WTC11 (cell line): Measurements from ENCODE around the gene HHAT. TPM values are rescaled to one million over a fixed set of nuclear protein-coding genes. Genes with fewer than 3 reads are reported as not detected.

Experiments used
- ATAC-seq: fragments of 200-7000 bp; cut with Tn5 transposase; 2 replicates; pipeline ENCODE4 v1.10.0; 2021; ENCODE audit warnings: mild to moderate bottlenecking, moderate library complexity
- CTCF ChIA-PET: fragments of 300-600 bp; sonication (Branson Sonifier 250); formaldehyde crosslinking; loops from one replicate; lab custom pipeline; 2021; ENCODE audit warnings: antibody characterized with exemption; lab: Charles Lee
- POLR2A ChIA-PET: fragments of 350-600 bp; sonication (Branson Sonifier 250); formaldehyde crosslinking; loops from one replicate; lab custom pipeline; 2021; ENCODE audit warnings: antibody characterized with exemption; lab: Charles Lee
- DNase-seq: peaks from one replicate; pipeline ENCODE4 v3.0.0; 2021; ENCODE audit warnings: low spot score
- H3K27ac Mint-ChIP-seq: 2 replicates; pipeline ENCODE4 v1.8.0; 2021; ENCODE audit warnings: mixed read lengths
- H3K27me3 Mint-ChIP-seq: 2 replicates; pipeline ENCODE4 v1.8.0; 2021; ENCODE audit warnings: low read depth, mild to moderate bottlenecking, moderate library complexity, mixed read lengths
- H3K36me3 Mint-ChIP-seq: 2 replicates; pipeline ENCODE4 v1.8.0; 2021; ENCODE audit warnings: mixed read lengths
- H3K4me1 Mint-ChIP-seq: 2 replicates; pipeline ENCODE4 v1.8.0; 2022; ENCODE audit warnings: mixed read lengths
- H3K4me3 Mint-ChIP-seq: 2 replicates; pipeline ENCODE4 v1.8.0; 2021; ENCODE audit warnings: mild to moderate bottlenecking, moderate library complexity, mixed read lengths
- H3K9me3 Mint-ChIP-seq: 2 replicates; pipeline ENCODE4 v1.8.0; 2021; ENCODE audit warnings: mixed read lengths
- ATF1 ChIP-seq: sonication (generic); formaldehyde crosslinking; IDR thresholded peaks from 2 replicates; pipeline ENCODE4 v1.8.1; 2023; ENCODE audit warnings: mild to moderate bottlenecking, moderate library complexity, missing genetic modification reagents
- EMX1 ChIP-seq: fragments of 250-450 bp; sonication (Bioruptor Pico); IDR thresholded peaks from 2 replicates; pipeline ENCODE4 v1.8.0; 2021; ENCODE audit warnings: mild to moderate bottlenecking
- MXD4 ChIP-seq: fragments of 250-450 bp; sonication (Bioruptor Pico); IDR thresholded peaks from 2 replicates; pipeline ENCODE4 v1.8.0; 2021; ENCODE audit warnings: mild to moderate bottlenecking, moderate library complexity, borderline replicate concordance
- MYBL2 ChIP-seq: sonication (generic); formaldehyde crosslinking; IDR thresholded peaks from 2 replicates; pipeline ENCODE4 v1.8.1; 2023; ENCODE audit warnings: mild to moderate bottlenecking, moderate library complexity, missing genetic modification reagents
- RELA ChIP-seq: sonication (generic); formaldehyde crosslinking; IDR thresholded peaks from 2 replicates; pipeline ENCODE4 v1.8.1; 2022; ENCODE audit warnings: missing genetic modification reagents, mild to moderate bottlenecking, borderline replicate concordance
- SP1 ChIP-seq: sonication (generic); formaldehyde crosslinking; conservative IDR thresholded peaks from 2 replicates; pipeline ENCODE4 v1.8.1; 2022; ENCODE audit warnings: missing genetic modification reagents
- total RNA-seq: library from RNA; stranded (reverse); gene quantifications from 3 replicates; pipeline ENCODE4 v1.2.3, GENCODE V29; 2021
- TF ChIP-seq, protein P1 (sequence below): fragments of 250-450 bp; sonication (Bioruptor Pico); IDR thresholded peaks from 2 replicates; pipeline ENCODE4 v1.8.0; 2021; ENCODE audit warnings: mild to moderate bottlenecking
- TF ChIP-seq, protein P2 (sequence below): sonication (generic); formaldehyde crosslinking; IDR thresholded peaks from 2 replicates; pipeline ENCODE4 v1.8.1; 2023; ENCODE audit warnings: mild to moderate bottlenecking, missing genetic modification reagents, moderate library complexity
- TF ChIP-seq, protein P3 (sequence below): sonication (generic); formaldehyde crosslinking; IDR thresholded peaks from 2 replicates; pipeline ENCODE4 v1.8.1; 2023; ENCODE audit warnings: mild to moderate bottlenecking, missing genetic modification reagents
- TF ChIP-seq, protein P4 (sequence below): fragments of 250-450 bp; sonication (Bioruptor Pico); IDR thresholded peaks from 2 replicates; pipeline ENCODE4 v1.9.0; 2021; ENCODE audit warnings: mild to moderate bottlenecking, borderline replicate concordance
- TF ChIP-seq, protein P5 (sequence below): sonication (generic); formaldehyde crosslinking; conservative IDR thresholded peaks from 2 replicates; pipeline ENCODE4 v1.8.1; 2023; ENCODE audit warnings: mild to moderate bottlenecking, low read depth, missing genetic modification reagents, moderate library complexity
- TF ChIP-seq, protein P6 (sequence below): sonication (generic); formaldehyde crosslinking; IDR thresholded peaks from 2 replicates; pipeline ENCODE4 v1.8.0; 2022; ENCODE audit warnings: mild to moderate bottlenecking, missing genetic modification reagents
- TF ChIP-seq, protein P7 (sequence below): fragments of 250-450 bp; sonication (Bioruptor Pico); conservative IDR thresholded peaks from 2 replicates; pipeline ENCODE4 v1.9.0; 2021; ENCODE audit warnings: mild to moderate bottlenecking
- TF ChIP-seq, protein P8 (sequence below): fragments of 200-600 bp; IDR thresholded peaks from 2 replicates; pipeline ENCODE4 v1.8.0; 2022; ENCODE audit warnings: antibody characterized with exemption

Gene HHAT
- total RNA-seq, 1 experiment from 2014 or later = 0.39 TPM

DNA sequence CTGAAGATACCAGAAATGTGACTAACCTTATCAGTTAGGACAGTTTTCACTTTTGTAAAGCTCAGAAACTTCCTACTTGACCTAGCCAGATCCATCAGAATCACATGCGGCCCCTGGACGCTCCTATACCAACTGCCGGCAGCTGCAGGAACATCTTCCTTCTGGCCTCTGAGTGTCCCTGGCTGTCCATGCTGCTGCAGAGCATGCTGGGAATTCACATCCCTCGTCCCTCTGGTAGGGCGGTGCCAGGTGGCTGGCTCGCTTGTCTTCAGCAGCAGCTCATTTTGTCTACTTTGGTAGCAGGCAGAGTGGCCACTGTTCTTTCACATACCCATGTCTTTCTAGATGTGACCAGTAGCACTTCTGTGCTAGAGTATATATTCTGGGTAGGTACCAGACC is 34.4 kb downstream of the HHAT start (continued):
- TF ChIP-seq, protein P1, sequence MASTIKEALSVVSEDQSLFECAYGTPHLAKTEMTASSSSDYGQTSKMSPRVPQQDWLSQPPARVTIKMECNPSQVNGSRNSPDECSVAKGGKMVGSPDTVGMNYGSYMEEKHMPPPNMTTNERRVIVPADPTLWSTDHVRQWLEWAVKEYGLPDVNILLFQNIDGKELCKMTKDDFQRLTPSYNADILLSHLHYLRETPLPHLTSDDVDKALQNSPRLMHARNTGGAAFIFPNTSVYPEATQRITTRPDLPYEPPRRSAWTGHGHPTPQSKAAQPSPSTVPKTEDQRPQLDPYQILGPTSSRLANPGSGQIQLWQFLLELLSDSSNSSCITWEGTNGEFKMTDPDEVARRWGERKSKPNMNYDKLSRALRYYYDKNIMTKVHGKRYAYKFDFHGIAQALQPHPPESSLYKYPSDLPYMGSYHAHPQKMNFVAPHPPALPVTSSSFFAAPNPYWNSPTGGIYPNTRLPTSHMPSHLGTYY = no peak
- TF ChIP-seq, all 79 proteins: peak for 0

DNA sequence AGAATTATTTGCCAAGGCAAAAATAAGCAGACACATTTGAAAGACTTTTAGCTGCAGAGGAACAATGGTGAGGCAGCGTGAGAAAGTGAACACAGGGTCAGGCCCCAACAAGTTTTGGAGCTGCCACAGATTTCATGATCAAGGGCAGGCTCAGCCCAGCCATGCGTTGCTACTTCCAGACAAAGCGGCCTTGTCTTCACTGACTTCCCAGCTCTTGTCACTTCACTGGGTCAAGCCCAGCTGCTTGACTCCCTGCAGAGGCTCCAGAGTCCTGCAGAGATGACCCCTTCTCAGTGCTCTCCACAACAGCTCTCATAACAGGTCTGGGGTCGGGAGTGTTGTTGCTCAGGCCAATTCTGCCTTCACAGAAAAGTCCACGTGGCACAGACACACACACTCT is 35.8 kb downstream of the HHAT start:
- Mint-ChIP-seq H3K27me3 (peaks cover 20% of the 10 kb centered on the region), H3K9me3 (no peaks in the 10 kb centered on the region), H3K4me3 (no peak overlapping the region), H3K27ac (no peak overlapping the region), H3K4me1 (peaks cover 48% of the 10 kb centered on the region), H3K36me3 (no peaks in the 10 kb centered on the region)
- ChIA-PET POLR2A (no interaction called here), CTCF (interaction anchor here (1.1 to 2.8 kb wide), 2 partner anchors 10 to 770 kb away, joined by 4 to 13 read pairs; partner anchors contain the start of gene KCNH1)
- DNase-seq = no peak
- no peak for ATAC-seq
- no peak for TF ChIP-seq SP1 (CRISPR knock-in tag)
- TF ChIP-seq ATF1 (CRISPR knock-in tag) = no peak
- TF ChIP-seq EMX1 (CRISPR knock-in tag) = no peak
- TF ChIP-seq, protein P2, sequence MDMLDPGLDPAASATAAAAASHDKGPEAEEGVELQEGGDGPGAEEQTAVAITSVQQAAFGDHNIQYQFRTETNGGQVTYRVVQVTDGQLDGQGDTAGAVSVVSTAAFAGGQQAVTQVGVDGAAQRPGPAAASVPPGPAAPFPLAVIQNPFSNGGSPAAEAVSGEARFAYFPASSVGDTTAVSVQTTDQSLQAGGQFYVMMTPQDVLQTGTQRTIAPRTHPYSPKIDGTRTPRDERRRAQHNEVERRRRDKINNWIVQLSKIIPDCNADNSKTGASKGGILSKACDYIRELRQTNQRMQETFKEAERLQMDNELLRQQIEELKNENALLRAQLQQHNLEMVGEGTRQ (CRISPR knock-in tag) = no peak
- TF ChIP-seq, protein P3, sequence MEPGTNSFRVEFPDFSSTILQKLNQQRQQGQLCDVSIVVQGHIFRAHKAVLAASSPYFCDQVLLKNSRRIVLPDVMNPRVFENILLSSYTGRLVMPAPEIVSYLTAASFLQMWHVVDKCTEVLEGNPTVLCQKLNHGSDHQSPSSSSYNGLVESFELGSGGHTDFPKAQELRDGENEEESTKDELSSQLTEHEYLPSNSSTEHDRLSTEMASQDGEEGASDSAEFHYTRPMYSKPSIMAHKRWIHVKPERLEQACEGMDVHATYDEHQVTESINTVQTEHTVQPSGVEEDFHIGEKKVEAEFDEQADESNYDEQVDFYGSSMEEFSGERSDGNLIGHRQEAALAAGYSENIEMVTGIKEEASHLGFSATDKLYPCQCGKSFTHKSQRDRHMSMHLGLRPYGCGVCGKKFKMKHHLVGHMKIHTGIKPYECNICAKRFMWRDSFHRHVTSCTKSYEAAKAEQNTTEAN (CRISPR knock-in tag) = no peak
- TF ChIP-seq, protein P4, sequence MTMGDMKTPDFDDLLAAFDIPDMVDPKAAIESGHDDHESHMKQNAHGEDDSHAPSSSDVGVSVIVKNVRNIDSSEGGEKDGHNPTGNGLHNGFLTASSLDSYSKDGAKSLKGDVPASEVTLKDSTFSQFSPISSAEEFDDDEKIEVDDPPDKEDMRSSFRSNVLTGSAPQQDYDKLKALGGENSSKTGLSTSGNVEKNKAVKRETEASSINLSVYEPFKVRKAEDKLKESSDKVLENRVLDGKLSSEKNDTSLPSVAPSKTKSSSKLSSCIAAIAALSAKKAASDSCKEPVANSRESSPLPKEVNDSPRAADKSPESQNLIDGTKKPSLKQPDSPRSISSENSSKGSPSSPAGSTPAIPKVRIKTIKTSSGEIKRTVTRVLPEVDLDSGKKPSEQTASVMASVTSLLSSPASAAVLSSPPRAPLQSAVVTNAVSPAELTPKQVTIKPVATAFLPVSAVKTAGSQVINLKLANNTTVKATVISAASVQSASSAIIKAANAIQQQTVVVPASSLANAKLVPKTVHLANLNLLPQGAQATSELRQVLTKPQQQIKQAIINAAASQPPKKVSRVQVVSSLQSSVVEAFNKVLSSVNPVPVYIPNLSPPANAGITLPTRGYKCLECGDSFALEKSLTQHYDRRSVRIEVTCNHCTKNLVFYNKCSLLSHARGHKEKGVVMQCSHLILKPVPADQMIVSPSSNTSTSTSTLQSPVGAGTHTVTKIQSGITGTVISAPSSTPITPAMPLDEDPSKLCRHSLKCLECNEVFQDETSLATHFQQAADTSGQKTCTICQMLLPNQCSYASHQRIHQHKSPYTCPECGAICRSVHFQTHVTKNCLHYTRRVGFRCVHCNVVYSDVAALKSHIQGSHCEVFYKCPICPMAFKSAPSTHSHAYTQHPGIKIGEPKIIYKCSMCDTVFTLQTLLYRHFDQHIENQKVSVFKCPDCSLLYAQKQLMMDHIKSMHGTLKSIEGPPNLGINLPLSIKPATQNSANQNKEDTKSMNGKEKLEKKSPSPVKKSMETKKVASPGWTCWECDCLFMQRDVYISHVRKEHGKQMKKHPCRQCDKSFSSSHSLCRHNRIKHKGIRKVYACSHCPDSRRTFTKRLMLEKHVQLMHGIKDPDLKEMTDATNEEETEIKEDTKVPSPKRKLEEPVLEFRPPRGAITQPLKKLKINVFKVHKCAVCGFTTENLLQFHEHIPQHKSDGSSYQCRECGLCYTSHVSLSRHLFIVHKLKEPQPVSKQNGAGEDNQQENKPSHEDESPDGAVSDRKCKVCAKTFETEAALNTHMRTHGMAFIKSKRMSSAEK (CRISPR knock-in tag) = no peak
- TF ChIP-seq, protein P5, sequence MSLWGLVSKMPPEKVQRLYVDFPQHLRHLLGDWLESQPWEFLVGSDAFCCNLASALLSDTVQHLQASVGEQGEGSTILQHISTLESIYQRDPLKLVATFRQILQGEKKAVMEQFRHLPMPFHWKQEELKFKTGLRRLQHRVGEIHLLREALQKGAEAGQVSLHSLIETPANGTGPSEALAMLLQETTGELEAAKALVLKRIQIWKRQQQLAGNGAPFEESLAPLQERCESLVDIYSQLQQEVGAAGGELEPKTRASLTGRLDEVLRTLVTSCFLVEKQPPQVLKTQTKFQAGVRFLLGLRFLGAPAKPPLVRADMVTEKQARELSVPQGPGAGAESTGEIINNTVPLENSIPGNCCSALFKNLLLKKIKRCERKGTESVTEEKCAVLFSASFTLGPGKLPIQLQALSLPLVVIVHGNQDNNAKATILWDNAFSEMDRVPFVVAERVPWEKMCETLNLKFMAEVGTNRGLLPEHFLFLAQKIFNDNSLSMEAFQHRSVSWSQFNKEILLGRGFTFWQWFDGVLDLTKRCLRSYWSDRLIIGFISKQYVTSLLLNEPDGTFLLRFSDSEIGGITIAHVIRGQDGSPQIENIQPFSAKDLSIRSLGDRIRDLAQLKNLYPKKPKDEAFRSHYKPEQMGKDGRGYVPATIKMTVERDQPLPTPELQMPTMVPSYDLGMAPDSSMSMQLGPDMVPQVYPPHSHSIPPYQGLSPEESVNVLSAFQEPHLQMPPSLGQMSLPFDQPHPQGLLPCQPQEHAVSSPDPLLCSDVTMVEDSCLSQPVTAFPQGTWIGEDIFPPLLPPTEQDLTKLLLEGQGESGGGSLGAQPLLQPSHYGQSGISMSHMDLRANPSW (CRISPR knock-in tag) = no peak
- no peak for TF ChIP-seq MYBL2 (CRISPR knock-in tag)
- TF ChIP-seq, protein P6, sequence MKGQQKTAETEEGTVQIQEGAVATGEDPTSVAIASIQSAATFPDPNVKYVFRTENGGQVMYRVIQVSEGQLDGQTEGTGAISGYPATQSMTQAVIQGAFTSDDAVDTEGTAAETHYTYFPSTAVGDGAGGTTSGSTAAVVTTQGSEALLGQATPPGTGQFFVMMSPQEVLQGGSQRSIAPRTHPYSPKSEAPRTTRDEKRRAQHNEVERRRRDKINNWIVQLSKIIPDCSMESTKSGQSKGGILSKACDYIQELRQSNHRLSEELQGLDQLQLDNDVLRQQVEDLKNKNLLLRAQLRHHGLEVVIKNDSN = no peak
- no peak for TF ChIP-seq MXD4 (CRISPR knock-in tag)
- TF ChIP-seq, protein P7, sequence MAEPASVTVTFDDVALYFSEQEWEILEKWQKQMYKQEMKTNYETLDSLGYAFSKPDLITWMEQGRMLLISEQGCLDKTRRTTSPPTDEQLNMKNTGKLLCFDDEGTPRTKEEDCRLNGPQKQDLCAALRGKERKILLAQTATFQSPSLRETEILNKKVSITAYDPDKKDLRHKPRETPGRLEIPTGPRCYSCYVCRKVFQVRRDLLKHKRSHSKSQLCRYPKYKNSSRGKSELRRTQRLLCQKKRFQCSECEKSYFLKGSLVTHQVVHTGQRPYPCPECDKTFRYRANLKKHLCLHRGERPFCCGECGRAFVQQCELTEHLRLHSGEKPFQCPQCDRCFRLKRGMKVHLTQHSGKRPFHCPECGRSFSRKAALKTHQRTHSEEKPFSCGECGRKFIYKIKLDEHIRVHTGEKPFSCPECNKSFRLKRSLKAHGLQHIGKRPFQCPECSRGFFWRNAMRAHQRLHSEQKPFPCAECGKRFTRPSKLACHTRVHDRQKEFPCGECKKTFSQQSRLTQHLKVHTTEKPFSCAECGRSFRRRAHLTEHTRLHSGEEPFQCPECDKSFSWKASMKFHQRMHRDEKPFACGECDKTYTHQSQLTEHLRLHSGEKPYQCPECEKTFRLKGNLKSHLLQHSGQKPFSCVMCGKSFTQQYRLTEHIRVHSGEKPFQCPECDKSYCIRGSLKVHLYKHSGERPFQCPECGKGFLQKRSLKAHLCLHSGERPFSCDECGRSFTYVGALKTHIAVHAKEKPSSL (CRISPR knock-in tag) = no peak
- no peak for TF ChIP-seq RELA (CRISPR knock-in tag)
- TF ChIP-seq, protein P8, sequence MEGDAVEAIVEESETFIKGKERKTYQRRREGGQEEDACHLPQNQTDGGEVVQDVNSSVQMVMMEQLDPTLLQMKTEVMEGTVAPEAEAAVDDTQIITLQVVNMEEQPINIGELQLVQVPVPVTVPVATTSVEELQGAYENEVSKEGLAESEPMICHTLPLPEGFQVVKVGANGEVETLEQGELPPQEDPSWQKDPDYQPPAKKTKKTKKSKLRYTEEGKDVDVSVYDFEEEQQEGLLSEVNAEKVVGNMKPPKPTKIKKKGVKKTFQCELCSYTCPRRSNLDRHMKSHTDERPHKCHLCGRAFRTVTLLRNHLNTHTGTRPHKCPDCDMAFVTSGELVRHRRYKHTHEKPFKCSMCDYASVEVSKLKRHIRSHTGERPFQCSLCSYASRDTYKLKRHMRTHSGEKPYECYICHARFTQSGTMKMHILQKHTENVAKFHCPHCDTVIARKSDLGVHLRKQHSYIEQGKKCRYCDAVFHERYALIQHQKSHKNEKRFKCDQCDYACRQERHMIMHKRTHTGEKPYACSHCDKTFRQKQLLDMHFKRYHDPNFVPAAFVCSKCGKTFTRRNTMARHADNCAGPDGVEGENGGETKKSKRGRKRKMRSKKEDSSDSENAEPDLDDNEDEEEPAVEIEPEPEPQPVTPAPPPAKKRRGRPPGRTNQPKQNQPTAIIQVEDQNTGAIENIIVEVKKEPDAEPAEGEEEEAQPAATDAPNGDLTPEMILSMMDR = no peak
